HepG2 (cell line): Measurements from ENCODE around the gene DAZAP1. TPM values are rescaled to one million over a fixed set of nuclear protein-coding genes. Genes with fewer than 3 reads are reported as not detected.
A peak's percentile ranks its signal among the peaks of the same experiment; 100 is the strongest.

Experiments used
- ATF2 ChIP-seq: sonication (generic); formaldehyde crosslinking; IDR thresholded peaks from 2 replicates; pipeline ENCODE4 v1.4.0; 2020; ENCODE audit warnings: missing genetic modification reagents
- ATF6 ChIP-seq: sonication (generic); formaldehyde crosslinking; conservative IDR thresholded peaks from 2 replicates; pipeline ENCODE4 v1.4.0; 2020; ENCODE audit warnings: missing genetic modification reagents
- CBX5 ChIP-seq: sonication (generic); formaldehyde crosslinking; IDR thresholded peaks from 2 replicates; pipeline ENCODE4 v1.4.0; 2020; ENCODE audit warnings: missing genetic modification reagents, borderline replicate concordance
- CC2D1A ChIP-seq: sonication (generic); formaldehyde crosslinking; IDR thresholded peaks from 2 replicates; pipeline ENCODE4 v1.8.1; 2023; ENCODE audit warnings: mild to moderate bottlenecking, missing genetic modification reagents
- E2F2 ChIP-seq: sonication (generic); formaldehyde crosslinking; IDR thresholded peaks from 2 replicates; pipeline ENCODE4 v1.4.0; 2020; ENCODE audit warnings: missing genetic modification reagents, borderline replicate concordance
- ELF3 ChIP-seq: IDR thresholded peaks from 2 replicates; pipeline ENCODE4 v1.6.1; 2016; ENCODE audit warnings: missing genetic modification reagents, missing compliant biosample characterization
- GLMP ChIP-seq: sonication (generic); formaldehyde crosslinking; IDR thresholded peaks from 2 replicates; pipeline ENCODE4 v1.9.0; 2021; ENCODE audit warnings: missing genetic modification reagents, mild to moderate bottlenecking, borderline replicate concordance
- JDP2 ChIP-seq: sonication (generic); formaldehyde crosslinking; IDR thresholded peaks from 2 replicates; pipeline ENCODE4 v1.8.1; 2022; ENCODE audit warnings: missing genetic modification reagents, borderline replicate concordance
- KDM5B ChIP-seq: sonication (generic); formaldehyde crosslinking; IDR thresholded peaks from 2 replicates; pipeline ENCODE4 v1.4.0; 2020; ENCODE audit warnings: missing genetic modification reagents, mild to moderate bottlenecking, borderline replicate concordance
- MTA3 ChIP-seq: sonication (generic); formaldehyde crosslinking; IDR thresholded peaks from 2 replicates; pipeline ENCODE4 v1.4.0; 2020; ENCODE audit warnings: missing genetic modification reagents
- UBTF ChIP-seq: sonication (generic); formaldehyde crosslinking; IDR thresholded peaks from 2 replicates; pipeline ENCODE4 v1.4.0; 2020; ENCODE audit warnings: mild to moderate bottlenecking, missing genetic modification reagents
- XBP1 ChIP-seq: sonication (generic); formaldehyde crosslinking; IDR thresholded peaks from 2 replicates; pipeline ENCODE4 v1.5.0; 2020; ENCODE audit warnings: missing genetic modification reagents
- ZFP37 ChIP-seq: sonication (generic); formaldehyde crosslinking; IDR thresholded peaks from 2 replicates; pipeline ENCODE4 v1.4.0; 2020; ENCODE audit warnings: missing genetic modification reagents, borderline replicate concordance
- ZFX ChIP-seq: sonication (generic); formaldehyde crosslinking; IDR thresholded peaks from 2 replicates; pipeline ENCODE4 v1.4.0; 2020; ENCODE audit warnings: mild to moderate bottlenecking, low read depth, missing genetic modification reagents, moderate library complexity
- ZMAT3 ChIP-seq: sonication (generic); formaldehyde crosslinking; conservative IDR thresholded peaks from 2 replicates; pipeline ENCODE4 v1.7.0; 2021; ENCODE audit warnings: missing genetic modification reagents
- ZNF326 ChIP-seq: sonication (generic); formaldehyde crosslinking; IDR thresholded peaks from 2 replicates; pipeline ENCODE4 v1.4.0; 2020; ENCODE audit warnings: missing genetic modification reagents, borderline replicate concordance
- ZNF441 ChIP-seq: sonication (generic); formaldehyde crosslinking; IDR thresholded peaks from 2 replicates; pipeline ENCODE4 v1.7.0; 2021; ENCODE audit warnings: missing genetic modification reagents, borderline replicate concordance
- ZNF530 ChIP-seq: sonication (generic); formaldehyde crosslinking; IDR thresholded peaks from 2 replicates; pipeline ENCODE4 v1.5.0; 2020; ENCODE audit warnings: low read depth, mild to moderate bottlenecking, missing genetic modification reagents
- ZNF770 ChIP-seq: sonication (generic); formaldehyde crosslinking; IDR thresholded peaks from 2 replicates; pipeline ENCODE4 v1.5.0; 2020; ENCODE audit warnings: mild to moderate bottlenecking, missing genetic modification reagents
- polyA plus RNA-seq, 8 experiments: library from polyadenylated mRNA; depleted of rRNA in 3 of 8; stranded (reverse) in 7 of 8; unstranded in 1 of 8; fragments of >200 nt; fragmentation: Illumina TruSeq in 4 of 8; extraction: Trizol in 4 of 8; gene quantifications; 2 replicates each; pipeline versions ENCODE4 v1.2.1 to v1.2.3, GENCODE V29; 2011 to 2016; ENCODE audit warnings: low read depth in 4 of 8, missing spikeins in 1 of 8, mixed read lengths in 1 of 8; ENCODE audit not compliant: insufficient read depth in 1 of 8
- total RNA-seq, 5 experiments: library from RNA; depleted of rRNA; stranded (reverse); fragments of >200 nt; fragmentation: Illumina TruSeq; extraction: Trizol; gene quantifications; 2 replicates each; pipeline ENCODE4 v1.2.3, GENCODE V29; 2016; ENCODE audit warnings: low read depth in 1 of 5

The DAZAP1 gene
- total and polyA plus RNA-seq, 2 of the 13 experiments (the other 11 are each of a cell fraction or from before 2014, with no cell fraction given): 63.3 to 79.2 TPM

- TF ChIP-seq ATF2 (CRISPR knock-in tag) (no peak), UBTF (CRISPR knock-in tag) (peak; percentile 65), XBP1 (CRISPR knock-in tag) (no peak), ZMAT3 (CRISPR knock-in tag) (peak; percentile 18; the same call in 1 of the 2 replicates), ZNF326 (CRISPR knock-in tag) (peak; percentile 80), E2F2 (CRISPR knock-in tag) (no peak), ZNF770 (peak; percentile 49; the same call in 1 of the 2 replicates), ELF3 (peak; percentile 11; the same call in 1 of the 2 replicates), ZFP37 (CRISPR knock-in tag) (no peak), ZNF530 (CRISPR knock-in tag) (no peak), CBX5 (CRISPR knock-in tag) (no peak), ZFX (peak; percentile 88), JDP2 (no peak), MTA3 (CRISPR knock-in tag) (no peak), ZNF441 (CRISPR knock-in tag) (peak; percentile 43; the same call in 1 of the 2 replicates), KDM5B (CRISPR knock-in tag) (peak; percentile 55), ATF6 (no peak), GLMP (CRISPR knock-in tag) (no peak), CC2D1A (CRISPR knock-in tag) (0 out of 2 replicates have a peak, but pooled peaks have one; percentile 18)
Observed at GRCh38 chr19:1470305-1471009, 63.1 kb downstream of the DAZAP1 start (continued).
